PC-9 (cell line): ENCODE data around the gene AAMDC.

Experiments
- EZH2 ChIP-seq: fragments of 200-600 bp; sonication (generic); IDR thresholded peaks from 2 replicates; pipeline ENCODE4 v1.8.0; 2017; ENCODE audit warnings: antibody characterized with exemption, low read depth
- TF ChIP-seq, protein P1 (sequence below): fragments of 200-600 bp; sonication (generic); conservative IDR thresholded peaks from 2 replicates; pipeline ENCODE4 v1.6.1; 2017; ENCODE audit warnings: mixed run types, antibody characterized with exemption, mild to moderate bottlenecking, moderate library complexity

DNA sequence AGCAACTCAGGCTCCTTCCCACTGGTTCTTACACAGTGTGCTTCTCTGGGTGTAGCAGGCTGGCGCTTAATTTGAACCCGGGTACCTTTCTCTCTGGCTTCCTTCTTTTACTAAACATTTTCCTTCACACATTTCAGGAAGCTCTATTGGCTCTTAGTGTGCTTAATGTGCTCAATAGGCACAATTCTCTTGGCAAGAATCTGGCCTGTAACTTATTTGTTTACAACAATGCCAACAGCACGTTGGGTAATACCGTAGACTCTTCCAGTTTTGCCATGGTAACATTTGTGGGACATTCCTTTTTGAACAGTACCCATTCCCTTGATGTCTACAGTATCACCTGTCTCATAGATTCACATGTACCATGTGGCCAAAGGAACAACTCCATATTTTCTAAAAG is 47.8 kb downstream of the AAMDC start:
- TF ChIP-seq, protein P1, sequence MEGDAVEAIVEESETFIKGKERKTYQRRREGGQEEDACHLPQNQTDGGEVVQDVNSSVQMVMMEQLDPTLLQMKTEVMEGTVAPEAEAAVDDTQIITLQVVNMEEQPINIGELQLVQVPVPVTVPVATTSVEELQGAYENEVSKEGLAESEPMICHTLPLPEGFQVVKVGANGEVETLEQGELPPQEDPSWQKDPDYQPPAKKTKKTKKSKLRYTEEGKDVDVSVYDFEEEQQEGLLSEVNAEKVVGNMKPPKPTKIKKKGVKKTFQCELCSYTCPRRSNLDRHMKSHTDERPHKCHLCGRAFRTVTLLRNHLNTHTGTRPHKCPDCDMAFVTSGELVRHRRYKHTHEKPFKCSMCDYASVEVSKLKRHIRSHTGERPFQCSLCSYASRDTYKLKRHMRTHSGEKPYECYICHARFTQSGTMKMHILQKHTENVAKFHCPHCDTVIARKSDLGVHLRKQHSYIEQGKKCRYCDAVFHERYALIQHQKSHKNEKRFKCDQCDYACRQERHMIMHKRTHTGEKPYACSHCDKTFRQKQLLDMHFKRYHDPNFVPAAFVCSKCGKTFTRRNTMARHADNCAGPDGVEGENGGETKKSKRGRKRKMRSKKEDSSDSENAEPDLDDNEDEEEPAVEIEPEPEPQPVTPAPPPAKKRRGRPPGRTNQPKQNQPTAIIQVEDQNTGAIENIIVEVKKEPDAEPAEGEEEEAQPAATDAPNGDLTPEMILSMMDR: no peak
- TF ChIP-seq EZH2: no peak
